ENCODE results near the gene ADIRF.
"Not testable (repeated sequence)": the region's sequence is repeated elsewhere in the genome, so short reads cannot be mapped to it uniquely, and the experiment has no call there.

Gene ADIRF

DNA sequence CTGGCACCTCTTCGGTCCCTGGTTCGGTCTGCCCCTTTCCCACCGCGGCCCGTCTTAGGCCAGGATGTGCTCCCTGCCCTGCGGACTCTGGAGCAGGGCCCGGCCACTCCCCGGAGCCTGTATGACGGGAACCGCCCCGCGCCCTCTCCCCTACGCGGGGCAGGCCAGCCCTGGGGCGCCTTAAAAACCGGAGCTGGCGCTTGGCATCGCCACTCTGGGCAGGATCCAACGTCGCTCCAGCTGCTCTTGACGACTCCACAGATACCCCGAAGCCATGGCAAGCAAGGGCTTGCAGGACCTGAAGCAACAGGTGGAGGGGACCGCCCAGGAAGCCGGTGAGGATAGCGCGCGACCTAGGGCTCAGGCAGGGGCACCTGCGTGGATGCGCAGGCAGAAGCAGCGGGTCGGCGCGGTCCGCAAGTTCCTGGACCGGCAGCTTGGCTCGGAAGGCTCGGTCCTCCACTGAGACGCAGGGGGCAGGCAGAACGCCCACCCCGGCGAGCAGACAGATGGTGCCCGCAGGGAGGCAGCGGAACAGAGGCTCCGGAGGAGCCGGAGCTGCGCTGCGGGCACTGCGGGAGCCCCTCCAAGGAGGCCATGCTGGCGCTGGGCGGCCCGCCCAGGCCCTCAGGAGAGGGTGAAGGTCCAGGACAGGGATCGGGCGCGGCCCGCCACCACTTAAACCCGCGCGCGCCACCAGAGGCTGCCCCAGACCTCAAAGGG lies at the start of gene ADIRF:
TSS of gene ADIRF (plus strand) at position 212 of the 723 bp plus-strand sequence. CDS start at position 275, 63 bp downstream.
- DNase-seq = no peak

DNA sequence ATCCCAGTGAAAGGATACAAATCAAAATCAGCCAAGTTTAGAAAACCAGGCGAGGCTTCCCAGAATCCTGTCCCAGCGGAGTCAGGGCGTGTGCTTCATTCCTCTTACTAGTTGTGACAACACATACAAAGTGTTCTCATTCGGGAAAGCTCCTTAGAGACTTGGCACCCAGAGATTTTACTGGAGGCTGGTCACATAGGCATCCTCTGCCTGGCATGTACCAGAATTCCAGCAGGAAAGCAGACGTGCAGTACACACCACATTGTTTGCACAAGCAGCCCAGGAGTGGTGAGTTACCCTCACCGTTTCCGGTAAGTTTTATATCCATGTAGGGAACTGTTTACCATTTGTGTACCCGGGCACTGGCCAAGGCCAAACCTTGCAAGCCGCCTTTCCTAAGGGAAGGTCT lies 45.7 kb upstream of the ADIRF start:
- no peak for DNase-seq

GRCh38 chr10:86929468-86930380 lies 38.6 kb upstream of the ADIRF start:
- no peak for DNase-seq

- peak; percentile 8 for DNase-seq
Measured at GRCh38 chr10:86931872-86932271, 36.4 kb upstream of the ADIRF start.

DNA sequence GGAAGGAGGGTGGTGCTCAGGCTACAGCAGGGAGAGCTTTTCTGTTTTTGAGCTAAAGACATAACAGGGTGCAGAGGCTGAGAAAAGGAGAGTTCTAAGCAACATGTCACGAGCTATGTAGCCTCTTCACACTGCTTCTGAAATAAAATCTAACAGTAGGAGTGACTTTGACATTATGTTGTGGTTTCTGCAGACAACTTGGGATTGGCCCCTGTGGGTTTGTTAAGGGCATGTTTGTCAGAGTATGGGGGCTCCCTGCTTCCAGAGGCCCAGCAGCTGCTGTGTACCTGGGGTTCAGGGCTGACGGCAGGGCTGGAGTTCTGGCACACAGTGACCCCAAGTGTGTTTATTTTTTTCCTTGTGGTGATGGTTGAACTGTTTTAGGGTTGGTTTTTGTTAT lies 35.6 kb upstream of the ADIRF start:
- DNase-seq = no peak

GRCh38 chr10:86934162-86934711 lies 34.0 kb upstream of the ADIRF start:
- DNase-seq = not testable (repeated sequence)

- no peak for DNase-seq
Measured at GRCh38 chr10:86936661-86937501, 31.4 kb upstream of the ADIRF start.

DNA sequence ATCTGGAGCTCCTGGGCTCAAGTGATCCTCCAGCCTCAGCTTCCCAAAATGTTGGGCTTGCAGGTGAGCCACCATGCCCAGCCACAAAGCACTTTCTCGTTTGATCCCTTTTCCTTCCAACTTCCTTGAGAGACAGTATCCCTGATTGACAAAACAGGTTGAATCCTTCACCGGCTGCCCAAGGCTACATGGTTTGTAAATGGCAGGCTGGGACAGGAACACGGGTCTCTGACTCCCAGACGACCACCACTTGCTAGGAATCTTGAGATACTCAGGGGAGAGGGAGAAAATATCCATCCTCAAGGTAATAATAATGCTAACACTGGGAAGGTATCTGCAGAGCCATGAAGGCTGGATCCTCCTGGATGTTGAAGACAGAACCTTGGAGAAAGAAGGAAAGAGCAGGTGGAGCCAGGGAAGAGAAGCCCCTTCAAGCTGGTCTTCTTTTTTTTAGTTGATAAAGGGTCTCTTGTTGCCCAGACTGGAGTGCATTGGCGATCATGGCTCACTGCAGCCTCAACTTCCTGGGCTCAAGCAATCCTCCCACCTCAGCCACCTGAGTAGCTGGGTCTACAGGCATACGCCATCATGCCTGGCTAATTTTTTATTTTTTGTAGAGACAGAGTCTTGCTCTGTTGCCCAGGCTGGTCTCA lies 30.7 kb upstream of the ADIRF start:
- DNase-seq = no peak

DNA sequence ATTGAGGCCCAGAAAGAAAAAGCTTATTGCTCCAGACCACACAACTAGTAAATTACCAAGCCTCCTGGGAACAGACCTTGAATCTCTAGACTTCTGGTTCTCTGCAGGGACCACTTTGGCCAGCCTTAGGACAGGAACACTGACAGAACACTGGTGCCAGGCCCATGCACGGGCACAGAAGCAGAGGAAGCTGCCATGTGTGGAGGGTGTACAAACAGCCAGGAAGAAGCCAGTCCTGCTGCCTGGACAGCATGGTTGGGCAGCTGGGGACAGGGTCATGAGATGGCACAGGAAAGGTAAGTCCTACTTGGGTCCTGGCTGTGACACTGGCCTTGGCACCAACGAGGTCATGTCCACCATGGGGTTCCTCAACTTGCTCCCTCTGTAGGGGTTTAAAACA lies 30.0 kb upstream of the ADIRF start:
- no peak for DNase-seq

DNA sequence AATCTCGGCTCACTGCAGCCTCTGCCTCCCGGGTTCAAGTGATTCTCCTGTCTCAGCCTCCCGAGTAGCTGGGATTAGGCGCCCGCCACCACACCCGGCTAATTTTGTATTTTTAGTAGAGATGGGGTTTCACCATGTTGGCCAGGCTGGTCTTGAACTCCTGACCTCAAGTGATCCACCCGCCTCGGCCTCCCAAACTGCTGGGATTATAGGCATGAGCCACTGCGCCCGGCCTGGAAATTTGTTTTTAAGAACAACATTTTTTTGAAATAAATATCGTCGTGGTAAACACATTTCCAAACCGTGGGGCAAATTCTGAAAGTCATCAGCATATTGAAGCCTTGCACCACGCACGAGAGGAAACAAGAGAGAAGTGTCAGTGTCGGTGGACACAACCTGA lies 28.2 kb upstream of the ADIRF start:
- not testable (repeated sequence) for DNase-seq

- no peak for DNase-seq
Measured at GRCh38 chr10:86940677-86941076, 27.6 kb upstream of the ADIRF start.

- DNase-seq = no peak
Measured at GRCh38 chr10:86941426-86941825, 26.9 kb upstream of the ADIRF start.

DNA sequence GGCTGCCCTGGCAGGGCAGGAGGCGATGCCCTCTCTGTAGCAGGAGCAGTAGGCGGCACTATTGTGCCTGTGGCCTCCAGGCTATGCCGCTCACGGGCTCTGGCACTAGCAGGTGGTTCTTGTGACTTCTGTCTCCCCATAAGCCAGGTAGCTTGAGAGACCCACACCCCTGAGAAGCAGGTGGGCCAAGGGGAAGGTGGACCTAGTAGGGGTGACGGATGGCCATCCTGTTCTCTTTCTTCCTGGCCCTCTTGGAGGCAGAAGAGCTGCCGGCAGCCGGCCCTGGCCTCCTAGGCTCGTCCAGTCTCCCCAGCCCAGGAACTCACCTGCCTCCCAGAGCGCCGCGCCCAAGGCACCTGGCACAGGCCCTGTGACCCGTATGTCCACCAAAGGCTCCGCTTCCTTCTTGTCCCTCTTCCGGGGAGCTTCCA lies 26.3 kb upstream of the ADIRF start:
- no peak for DNase-seq

DNA sequence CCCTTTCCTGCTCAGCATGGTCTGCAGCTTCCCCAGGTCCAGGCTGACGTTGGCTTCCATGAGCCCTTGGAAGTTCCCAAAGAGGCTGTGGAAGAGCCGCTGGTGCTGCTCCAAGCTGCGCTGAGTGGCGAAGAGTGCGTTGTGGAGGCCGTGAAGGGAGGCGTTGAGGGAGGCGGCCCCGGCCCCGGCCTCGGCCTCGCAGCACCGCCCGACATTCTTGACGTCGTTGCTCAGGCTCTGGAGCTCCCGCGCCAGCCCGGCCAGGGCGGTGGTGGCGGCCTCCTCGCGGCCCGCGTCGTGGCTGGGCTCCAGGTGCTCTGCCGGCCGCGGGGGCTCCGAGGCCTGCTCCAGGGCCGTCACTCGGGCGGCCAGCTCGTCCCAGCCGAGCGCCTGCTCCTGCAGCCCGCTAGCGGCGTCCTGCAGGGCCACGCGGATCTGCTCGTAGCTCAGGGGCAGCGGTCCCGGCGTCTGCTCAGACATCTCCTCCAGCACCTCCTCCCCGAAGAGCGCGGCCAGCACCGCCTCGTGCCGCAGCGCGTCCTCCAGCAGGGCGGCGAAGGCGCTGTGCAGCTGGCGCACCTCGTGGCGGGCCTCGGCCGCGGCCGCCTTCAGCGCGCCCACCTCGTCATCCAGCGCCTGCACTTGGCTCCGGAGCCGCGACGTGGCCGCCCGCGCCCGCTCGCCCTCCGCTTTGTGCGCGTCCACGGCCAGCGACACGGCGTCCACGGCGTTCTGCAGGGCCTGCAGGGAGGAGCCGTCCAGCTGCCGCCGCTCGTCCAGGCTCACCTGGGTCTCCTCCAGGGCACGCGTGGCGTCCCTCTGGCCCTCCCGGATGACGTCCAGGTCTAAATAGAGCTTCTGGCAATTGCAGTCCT lies 25.6 kb upstream of the ADIRF start:
- DNase-seq = no peak

DNA sequence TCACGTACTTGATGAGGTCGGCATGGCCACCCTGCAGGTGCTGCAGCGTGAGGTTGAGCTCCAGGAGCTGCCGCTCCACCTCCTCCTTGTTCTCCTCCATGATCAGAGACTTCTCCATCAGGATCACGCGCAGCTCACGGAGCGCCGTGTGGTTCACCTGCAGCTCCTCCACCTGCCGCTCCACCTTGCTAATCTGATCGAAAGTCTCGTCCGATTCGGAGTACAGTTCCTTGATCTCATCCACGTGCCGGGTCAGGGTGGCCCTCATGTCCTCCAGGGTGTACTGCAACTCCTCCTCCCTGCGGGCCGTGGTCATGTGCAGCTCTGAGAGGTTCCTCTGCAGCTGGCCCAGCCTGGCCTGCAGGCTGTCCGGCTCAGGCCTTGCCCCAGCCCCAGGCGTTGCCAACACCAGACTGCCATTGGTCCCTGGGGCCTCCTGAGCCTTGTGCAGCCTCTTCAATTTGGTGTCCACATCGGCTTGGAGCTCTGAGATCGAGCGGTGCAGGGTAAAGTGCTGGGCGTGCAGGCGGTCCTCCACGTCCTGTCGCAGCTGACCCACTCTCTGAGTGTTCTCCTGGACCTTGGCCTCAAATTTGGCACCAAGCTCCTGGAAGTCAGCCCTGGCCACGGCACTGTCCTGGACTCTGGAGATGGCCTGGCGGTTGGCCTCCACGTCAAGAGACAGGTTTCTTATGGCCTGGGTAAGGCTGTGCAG lies 24.8 kb upstream of the ADIRF start:
- no peak for DNase-seq

GRCh38 chr10:86944031-86944419 lies 24.3 kb upstream of the ADIRF start:
- no peak for DNase-seq

DNA sequence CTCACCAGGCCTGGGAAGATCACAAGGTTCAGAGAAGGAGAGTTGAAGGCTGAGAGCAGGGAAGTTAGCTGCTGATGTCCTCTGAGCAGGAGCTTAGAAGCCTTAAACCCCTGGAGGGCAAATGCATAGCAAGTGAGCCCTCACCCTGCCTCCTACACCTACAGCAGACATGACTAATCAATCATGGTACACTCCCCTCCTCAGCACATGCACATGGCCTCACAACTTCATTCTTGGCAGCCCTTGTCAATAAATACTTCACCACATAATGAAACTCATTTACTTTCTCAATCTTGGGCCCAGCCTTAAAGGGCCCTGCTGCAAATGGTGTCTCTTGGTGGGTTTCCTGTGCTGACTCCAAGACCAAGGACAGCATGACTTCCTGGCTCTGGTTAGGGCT lies 23.8 kb upstream of the ADIRF start:
- DNase-seq = no peak

- no peak for DNase-seq
Measured at GRCh38 chr10:86944907-86945306, 23.4 kb upstream of the ADIRF start.

GRCh38 chr10:86945361-86946212 lies 22.7 kb upstream of the ADIRF start:
- no peak for DNase-seq

All from suppressor macrophage treated with lipopolysaccharide for 4 hours (primary cell).